HS-27A (cell line): ENCODE results near the gene PSMA8.
"Not testable (repeated sequence)": the region's sequence is repeated elsewhere in the genome, so short reads cannot be mapped to it uniquely, and the experiment has no call there.

Experiments
- DNase-seq: peaks from one replicate; pipeline ENCODE4 v3.0.0-alpha.2; 2012; ENCODE audit warnings: low read depth, missing footprints

The PSMA8 gene

GRCh38 chr18:26176134-26176533, 42.5 kb downstream of the PSMA8 start:
- no peak for DNase-seq

GRCh38 chr18:26181343-26181826, 47.7 kb downstream of the PSMA8 start:
- DNase-seq, result no peak

GRCh38 chr18:26183395-26184112, 49.9 kb downstream of the PSMA8 start:
- no peak for DNase-seq

GRCh38 chr18:26185267-26185666, 51.6 kb downstream of the PSMA8 start:
- DNase-seq, result no peak

- no peak for DNase-seq
Observed at GRCh38 chr18:26190506-26190905, 56.8 kb downstream of the PSMA8 start.

GRCh38 chr18:26192233-26192632, 58.6 kb downstream of the PSMA8 start:
- no peak for DNase-seq

- DNase-seq, result no peak
Observed at GRCh38 chr18:26196605-26197004, 62.9 kb downstream of the PSMA8 start.

GRCh38 chr18:26202001-26202400, 68.3 kb downstream of the PSMA8 start:
- not testable (repeated sequence) for DNase-seq

GRCh38 chr18:26205318-26205717, 71.6 kb downstream of the PSMA8 start:
- DNase-seq, result no peak

- DNase-seq, result no peak
Observed at GRCh38 chr18:26206488-26206887, 72.8 kb downstream of the PSMA8 start.

GRCh38 chr18:26207937-26208336, 74.3 kb downstream of the PSMA8 start:
- DNase-seq, result no peak

GRCh38 chr18:26208977-26209376, 75.3 kb downstream of the PSMA8 start:
- DNase-seq, result no peak

- no peak for DNase-seq
Observed at GRCh38 chr18:26210147-26210546, 76.5 kb downstream of the PSMA8 start.

GRCh38 chr18:26215247-26215970, 81.7 kb downstream of the PSMA8 start:
- DNase-seq, result no peak

GRCh38 chr18:26225022-26225693, 91.5 kb downstream of the PSMA8 start:
- DNase-seq, result no peak

- no peak for DNase-seq
Observed at GRCh38 chr18:26225915-26226228, 92.2 kb downstream of the PSMA8 start.

GRCh38 chr18:26226229-26227050, 92.8 kb downstream of the PSMA8 start, which contains the start of gene TAF4B:
TAF4B (plus strand) TSS chr18:26226445; CDS start chr18:26226934, 489 bp downstream.
- DNase-seq, result peak; percentile 76

- DNase-seq, result peak; percentile 3
Observed at GRCh38 chr18:26227051-26227670, 93.5 kb downstream of the PSMA8 start.

GRCh38 chr18:26228562-26229260, 95.0 kb downstream of the PSMA8 start:
- no peak for DNase-seq

GRCh38 chr18:26230497-26230896, 96.8 kb downstream of the PSMA8 start:
- no peak for DNase-seq

- DNase-seq, result no peak
Observed at GRCh38 chr18:26233208-26233607, 99.5 kb downstream of the PSMA8 start.
